IMR-90 (cell line): Measurements from ENCODE around the gene NME7.

Source experiments
- BHLHE40 ChIP-seq: fragments of 150-350 bp; IDR thresholded peaks from 2 replicates; pipeline ENCODE4 v1.6.1; 2016; ENCODE audit warnings: mild to moderate bottlenecking, low read depth, low read length
- CEBPB ChIP-seq: IDR thresholded peaks from 2 replicates; pipeline ENCODE4 v1.6.1; 2012; ENCODE audit warnings: low read depth, low read length, improper control_type of control experiment
- CTCF ChIP-seq: conservative IDR thresholded peaks from 2 replicates; pipeline ENCODE4 v1.5.1; 2012; ENCODE audit warnings: mild to moderate bottlenecking, low read depth, low read length, improper control_type of control experiment
- MAFK ChIP-seq: IDR thresholded peaks from 2 replicates; pipeline ENCODE4 v1.6.1; 2012; ENCODE audit warnings: low read depth, low read length, improper control_type of control experiment
- MAZ ChIP-seq: IDR thresholded peaks from 2 replicates; pipeline ENCODE4 v1.6.1; 2012; ENCODE audit warnings: low read depth, mild to moderate bottlenecking, low read length, improper control_type of control experiment, moderate library complexity, borderline replicate concordance
- NFE2L2 ChIP-seq: fragments of 150-350 bp; IDR thresholded peaks from 2 replicates; pipeline ENCODE4 v1.6.1; 2016; ENCODE audit warnings: low read depth, mild to moderate bottlenecking, low read length
- POLR2A ChIP-seq: IDR thresholded peaks from 2 replicates; pipeline ENCODE4 v1.6.1; 2012; ENCODE audit warnings: mild to moderate bottlenecking, low read depth, low read length
- RAD21 ChIP-seq: IDR thresholded peaks from 2 replicates; pipeline ENCODE4 v1.6.1; 2012; ENCODE audit warnings: low read length, improper control_type of control experiment
- RFX5 ChIP-seq: IDR thresholded peaks from 2 replicates; pipeline ENCODE4 v1.8.0; 2012; ENCODE audit warnings: low read depth, mild to moderate bottlenecking, low read length, moderate library complexity
- SMC3 ChIP-seq: fragments of 150-350 bp; IDR thresholded peaks from 2 replicates; pipeline ENCODE4 v1.6.1; 2016; ENCODE audit warnings: low read depth, mild to moderate bottlenecking, antibody characterized with exemption, low read length, moderate library complexity
- USF2 ChIP-seq: fragments of 150-350 bp; IDR thresholded peaks from 2 replicates; pipeline ENCODE4 v1.6.1; 2017; ENCODE audit warnings: mild to moderate bottlenecking, antibody characterized with exemption, low read length, low read depth

GRCh38 chr1:169180174-169180573 is 187.4 kb downstream of the NME7 start:
- no peak for TF ChIP-seq POLR2A
- no peak for TF ChIP-seq CTCF
- TF ChIP-seq USF2, result no peak
- no peak for TF ChIP-seq MAZ
- no peak for TF ChIP-seq CEBPB
- TF ChIP-seq BHLHE40, result no peak
- no peak for TF ChIP-seq RFX5
- TF ChIP-seq SMC3, result no peak
- peak; percentile 85 for TF ChIP-seq MAFK
- no peak for TF ChIP-seq NFE2L2
- no peak for TF ChIP-seq RAD21
